HG03571 (cell line): ENCODE results near the gene TNPO2.

Experiments
- ATAC-seq: cut with Tn5 transposase; IDR thresholded peaks from one replicate; pipeline ENCODE4 v1.9.1; 2021; ENCODE audit not compliant: unreplicated experiment

The TNPO2 gene

DNA sequence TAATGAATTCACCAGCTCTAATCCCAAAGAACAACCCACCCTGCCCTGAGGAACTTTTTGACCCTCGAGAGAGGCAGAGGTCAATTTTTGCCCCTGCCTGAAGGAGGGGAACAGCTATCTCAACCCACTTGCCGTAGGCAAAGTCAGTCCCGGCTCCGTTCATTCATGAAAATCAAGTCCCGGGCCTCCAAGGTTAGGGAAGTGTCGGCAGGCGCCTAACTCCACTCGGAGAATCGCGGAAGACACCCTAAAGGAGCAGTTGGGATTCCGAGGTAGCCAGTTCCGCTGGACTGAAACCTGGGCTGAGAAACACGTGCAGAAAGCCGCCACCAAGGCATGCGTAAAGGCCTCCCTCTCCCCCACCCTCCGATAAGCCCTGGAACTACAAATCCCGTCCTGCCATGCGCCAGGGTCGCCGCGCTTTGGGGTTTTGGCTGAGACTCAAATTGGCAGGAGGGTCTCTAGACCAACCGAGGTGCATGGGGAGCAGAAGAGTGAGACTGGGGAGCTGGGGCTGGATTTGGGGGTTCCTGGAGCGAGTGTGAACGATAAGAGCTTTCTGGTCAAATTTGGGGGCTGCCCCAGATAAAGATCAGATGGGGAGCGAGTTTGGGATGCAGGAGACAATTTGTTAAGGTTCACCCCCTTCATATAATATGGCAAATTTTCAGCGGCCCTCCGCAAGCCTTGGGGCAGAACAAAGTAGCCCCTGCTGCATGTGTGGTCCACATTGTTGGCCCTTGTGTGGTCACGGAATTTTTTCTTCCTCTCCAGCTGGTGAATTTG lies at the start of gene TNPO2:
Gene TNPO2, minus strand, starts transcription at position 292 of the 786 bp plus-strand sequence. CDS start 2,955 bp downstream, outside the sequence.
- ATAC-seq: no peak

DNA sequence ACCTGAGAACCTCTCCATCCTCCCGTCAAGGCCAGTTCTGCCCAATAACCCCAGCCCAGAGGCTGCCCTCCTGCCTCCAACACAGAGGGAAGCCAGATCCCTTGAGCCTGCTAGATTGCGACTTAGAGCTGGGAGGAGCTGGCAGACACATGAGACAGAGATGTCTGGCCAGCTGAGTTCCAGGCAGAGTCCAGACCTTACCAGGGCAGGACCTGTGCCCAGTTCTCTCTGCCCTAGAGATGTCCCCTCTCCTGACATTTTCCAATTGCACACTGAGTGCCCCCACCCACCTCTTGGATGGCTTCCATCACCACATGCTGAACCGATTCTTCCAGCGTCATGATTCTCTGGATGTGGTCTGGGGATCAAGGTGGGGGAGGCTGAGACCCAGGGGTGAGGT lies 48.6 kb upstream of the TNPO2 start:
- no peak for ATAC-seq

DNA sequence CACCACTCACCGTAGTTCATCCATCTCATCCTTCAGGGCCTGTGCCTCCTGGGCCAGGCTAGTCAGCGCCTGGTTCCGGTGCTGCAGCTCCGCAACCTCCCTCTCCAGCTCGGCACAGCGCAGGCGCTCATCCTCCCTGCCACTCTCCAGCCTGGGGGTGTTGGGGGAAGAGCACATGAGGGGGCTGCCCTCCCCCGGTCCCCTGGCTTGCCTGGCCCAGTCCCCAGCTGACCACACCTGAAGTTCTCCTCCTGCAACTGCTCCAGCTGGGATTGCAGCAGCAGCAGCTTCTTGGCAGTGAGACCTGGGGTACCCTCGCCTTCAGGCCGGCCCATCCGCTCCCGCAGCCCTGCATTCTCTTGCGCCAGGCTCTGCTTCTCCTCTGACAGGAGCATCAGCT lies 47.2 kb upstream of the TNPO2 start:
- ATAC-seq: no peak

DNA sequence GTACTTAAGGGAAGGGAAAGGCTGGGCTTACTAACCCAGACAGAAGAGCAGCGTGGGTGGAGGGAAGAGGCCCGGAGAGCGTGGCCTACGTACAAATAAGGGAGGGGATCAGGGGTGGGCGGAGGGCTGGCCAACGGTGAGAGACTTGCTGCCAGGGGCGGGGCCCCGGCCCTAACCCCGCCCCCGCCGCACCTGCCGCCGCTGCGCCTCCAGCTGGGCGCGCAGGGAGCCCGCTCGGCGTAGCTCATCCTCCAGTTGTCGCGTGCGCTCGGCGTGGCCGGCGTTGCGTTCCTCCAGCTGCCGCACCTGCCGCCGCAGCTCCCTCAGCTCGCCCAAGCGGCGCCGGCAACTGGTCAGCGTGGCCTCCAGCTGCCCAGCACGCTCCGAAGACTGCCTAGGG lies 46.0 kb upstream of the TNPO2 start:
- no peak for ATAC-seq

DNA sequence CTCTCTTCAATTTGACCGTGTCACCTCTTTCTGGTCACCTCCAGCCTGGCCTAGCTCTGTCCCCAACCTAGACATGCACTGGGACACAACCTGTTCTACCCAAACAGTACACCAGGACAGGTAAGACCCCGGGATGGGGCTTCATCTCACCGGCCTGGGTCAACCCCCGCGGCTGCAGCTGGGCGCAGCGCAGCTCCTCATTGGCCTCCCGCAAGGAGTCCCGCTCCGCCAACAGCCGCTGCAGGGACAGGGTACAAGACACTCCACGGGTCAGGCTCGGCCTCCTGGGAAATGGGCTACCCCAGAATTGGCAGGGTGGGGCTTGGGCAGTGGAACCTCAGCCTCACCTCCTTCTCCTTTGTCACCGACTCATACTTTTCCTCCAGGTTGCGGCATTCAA lies 43.9 kb upstream of the TNPO2 start:
- ATAC-seq: no peak

DNA sequence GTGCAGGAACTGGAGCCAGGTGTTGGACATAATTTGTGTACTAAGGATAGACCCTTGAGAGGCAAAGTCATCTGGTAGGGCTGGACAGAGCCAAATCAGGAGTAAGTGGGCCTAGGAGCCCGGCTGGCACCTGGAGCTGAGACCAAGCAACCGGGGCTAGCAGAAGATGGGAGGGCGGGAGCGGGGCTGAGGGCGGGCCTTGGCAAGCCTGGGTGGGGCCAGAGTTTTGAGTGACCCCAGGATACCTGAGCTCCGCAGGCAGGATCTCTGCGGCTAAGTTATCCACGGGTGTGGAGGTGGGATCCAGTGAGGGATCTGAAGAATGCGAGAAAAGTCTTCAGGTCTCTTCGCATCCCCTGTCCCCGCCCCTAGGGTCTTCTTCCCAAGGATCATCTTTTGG lies 43.4 kb upstream of the TNPO2 start:
- no peak for ATAC-seq

DNA sequence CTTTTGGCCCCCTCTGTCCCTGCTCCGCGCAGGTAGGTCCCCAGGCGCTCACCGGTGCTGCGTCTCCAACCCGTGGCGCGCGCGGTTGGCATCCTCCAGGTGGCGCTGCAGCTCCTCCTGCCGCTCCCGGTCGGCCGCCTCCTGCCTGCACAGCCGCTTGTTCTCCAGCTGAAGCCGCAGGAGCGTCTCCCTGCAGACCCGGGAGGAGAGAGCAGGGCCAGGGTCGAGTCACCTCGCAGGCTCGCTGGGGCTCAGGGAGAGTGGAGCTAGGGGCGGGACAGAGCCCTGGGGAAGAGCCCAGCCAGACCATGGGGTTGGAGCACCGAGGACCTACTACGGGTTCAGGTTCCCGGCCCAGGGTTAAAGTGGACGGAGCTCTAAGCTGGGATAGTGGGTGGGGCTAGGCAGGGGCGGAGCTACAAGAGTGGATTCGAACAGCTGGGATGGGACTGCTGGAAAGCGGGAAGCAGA lies 42.4 kb upstream of the TNPO2 start:
- no peak for ATAC-seq

DNA sequence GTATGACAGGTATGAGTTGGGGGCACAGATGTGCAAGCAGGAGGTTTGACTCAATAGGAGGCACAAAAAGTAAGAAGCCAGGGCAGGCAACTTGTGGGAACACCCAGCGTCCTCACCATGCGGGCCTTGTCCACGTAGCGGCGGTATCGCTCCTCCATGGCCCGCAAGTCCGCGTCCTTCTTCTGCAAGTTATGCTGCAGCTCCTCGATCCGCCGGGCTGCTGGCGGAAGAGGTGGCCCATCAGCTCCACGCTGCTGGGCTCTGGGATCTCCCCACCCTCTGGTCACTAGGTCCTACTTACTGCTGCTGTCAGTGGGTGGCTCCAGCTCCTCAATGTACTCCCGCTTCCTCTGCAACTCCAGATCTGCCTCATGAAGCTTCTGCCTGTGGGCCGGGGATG lies 41.0 kb upstream of the TNPO2 start:
- no peak for ATAC-seq

DNA sequence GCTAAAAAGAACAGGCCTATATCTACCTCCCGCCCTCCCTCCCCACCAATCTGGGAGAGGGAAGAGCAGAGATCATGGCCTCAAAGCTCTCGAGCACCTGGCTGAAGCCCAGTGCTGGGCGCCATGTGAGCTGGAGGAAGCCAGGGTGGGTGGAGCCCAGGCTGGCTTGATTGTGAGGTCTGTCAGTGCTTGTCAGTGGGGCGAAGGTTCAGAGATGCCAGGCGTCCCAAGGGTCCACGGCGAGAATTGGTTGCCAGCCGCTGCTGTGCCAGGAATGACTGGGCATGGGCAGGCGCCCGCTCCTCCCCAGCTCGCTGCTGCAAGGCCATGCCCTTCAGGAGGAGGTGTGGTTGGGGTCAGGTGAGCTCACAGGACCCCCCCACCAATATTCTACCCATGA lies 39.4 kb upstream of the TNPO2 start:
- no peak for ATAC-seq

DNA sequence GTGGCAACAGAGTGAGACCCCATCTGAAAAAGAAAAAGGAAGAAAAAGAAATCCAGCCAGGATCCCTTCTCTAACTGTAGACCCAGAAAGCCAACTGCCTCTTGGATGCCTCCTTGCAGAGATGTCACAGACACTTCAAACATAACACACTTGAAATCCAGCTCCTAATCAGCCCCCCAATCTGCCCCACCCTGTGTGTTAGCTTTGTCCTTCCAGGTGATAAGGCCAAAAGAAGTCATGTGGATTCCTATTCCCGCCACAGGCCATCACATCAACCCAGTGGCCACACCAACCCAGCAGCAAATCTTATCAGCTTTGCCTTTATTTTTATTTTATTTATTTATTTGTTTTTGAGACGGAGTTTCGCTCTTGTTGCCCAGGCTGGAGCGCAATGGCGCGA lies 36.0 kb upstream of the TNPO2 start:
- no peak for ATAC-seq

DNA sequence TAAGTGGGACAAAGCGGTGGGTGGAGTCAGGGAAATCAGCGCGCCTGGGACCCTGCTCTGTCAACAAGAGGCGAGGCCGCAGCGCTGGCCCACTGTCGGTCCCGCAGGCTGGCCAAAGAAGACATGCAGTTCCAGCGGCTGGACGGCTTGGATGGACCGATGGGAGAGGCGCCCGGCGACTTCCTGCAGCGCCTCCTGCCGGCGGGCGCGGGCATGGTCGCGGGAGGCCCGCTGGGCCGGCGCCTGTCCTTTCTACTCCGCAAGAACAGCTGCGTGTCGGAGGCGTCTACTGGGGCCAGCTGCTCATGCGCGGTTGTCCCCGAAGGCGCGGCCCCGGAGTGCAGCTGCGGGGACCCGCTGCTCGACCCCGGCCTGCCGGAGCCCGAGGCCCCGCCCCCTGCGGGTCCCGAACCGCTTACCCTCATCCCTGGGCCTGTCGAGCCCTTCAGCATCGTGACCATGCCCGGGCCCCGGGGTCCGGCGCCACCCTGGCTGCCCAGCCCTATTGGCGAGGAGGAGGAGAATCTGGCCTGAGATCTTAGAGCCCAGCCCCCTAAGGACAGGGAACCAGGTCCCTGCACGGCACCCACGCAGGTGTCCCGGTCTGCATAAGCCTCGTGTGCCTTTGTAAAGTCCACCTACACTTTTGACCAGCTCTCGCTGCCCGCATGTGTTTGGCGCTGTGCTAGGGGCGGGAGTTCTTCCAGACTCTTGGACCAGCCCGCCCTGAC lies 34.0 kb upstream of the TNPO2 start:
- ATAC-seq: no peak

DNA sequence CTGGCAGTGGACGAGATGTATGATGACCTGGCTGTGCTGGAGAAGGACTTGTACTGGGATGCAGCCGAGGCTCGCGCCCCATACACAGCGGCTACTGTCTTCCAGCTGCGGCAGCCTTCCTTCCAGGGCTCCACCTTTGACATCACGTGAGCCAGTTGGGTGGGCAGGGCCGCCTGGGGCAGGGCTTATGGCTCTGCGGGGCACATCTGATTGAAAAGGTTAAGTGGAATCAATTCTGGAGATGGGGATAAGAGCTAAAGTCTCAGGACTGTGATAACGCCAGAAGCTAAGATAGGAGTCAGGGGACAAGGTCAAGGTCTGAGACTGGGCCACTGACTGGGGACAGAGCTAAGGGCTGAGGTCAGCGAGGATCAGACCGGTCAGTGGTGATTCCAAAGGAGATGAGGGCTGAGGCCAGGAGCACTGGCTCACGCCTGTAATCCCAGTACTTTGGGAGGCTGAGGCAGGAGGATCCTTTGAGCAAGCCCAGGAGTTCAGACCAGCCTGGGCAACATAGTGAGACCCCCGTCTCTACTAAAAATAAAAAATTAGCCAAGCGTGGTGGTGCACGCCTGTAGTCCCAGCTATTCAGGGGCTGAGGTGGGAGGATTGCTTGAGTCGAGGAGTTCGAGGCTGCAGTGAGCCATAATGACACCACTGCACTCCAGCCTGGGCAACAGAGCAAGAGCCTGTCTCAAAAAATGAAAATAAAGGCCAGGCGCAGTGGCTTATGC lies 32.6 kb upstream of the TNPO2 start:
- ATAC-seq: no peak

DNA sequence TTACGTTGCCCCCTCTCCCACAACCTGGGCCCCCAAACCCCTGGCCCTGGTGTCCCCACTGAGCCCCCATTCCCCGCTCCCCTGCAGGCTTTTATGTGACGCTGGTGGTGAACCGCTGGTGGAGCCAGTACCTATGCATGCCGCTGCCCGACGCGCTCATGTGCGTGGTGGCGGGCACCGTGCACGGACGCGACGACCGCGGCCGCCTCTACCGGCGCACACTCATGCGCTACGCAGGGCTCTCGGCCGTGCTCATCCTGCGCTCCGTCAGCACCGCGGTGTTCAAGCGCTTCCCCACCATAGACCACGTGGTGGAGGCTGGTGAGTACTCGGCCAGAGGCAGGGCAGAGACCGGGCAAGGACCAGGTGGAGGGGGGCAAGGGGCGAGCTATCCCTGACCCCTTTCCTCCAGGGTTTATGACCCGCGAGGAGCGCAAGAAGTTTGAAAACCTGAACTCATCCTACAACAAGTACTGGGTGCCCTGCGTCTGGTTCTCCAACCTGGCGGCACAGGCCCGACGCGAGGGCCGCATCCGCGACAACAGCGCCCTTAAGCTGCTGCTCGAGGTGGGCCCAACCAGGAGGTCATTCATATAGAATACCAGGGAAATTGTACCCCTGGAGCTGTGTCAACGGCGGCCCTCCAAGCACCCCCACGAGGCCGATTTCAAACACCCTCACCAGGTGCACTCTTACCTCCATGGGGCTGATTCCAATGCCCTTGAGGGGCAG lies 30.9 kb upstream of the TNPO2 start:
- no peak for ATAC-seq

DNA sequence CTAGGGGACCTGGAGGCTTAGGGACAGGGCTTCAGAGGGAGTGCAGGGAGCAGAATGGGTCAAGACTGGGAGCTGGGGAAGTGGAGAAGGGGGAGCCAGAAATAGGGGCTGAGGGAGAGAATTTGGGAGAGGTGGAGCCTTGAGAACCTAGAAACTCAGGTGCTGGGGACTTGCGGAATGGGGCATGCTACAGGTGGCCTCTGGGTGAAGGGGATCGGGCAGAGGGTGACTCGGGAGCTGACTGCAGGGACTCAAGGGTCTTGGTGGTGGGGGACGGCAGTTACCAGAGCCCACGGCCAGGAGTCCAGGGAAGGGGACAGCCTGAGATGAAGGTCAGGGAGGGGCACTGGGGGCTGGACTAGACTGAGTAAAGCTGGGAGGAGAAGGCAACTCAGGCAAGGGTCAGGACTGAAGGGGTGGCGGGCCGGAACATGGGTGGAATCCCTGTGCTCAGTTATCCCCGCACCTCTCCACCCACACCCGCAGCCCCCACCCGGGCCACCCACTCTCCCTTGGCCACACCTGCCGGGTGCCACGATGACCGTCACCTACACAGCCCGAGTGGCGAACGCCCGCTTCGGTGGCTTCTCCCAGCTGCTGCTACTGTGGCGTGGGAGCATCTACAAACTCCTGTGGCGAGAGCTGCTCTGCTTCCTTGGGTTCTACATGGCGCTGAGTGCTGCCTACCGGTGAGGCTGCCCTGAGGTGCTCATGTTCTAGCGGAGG lies 28.5 kb upstream of the TNPO2 start:
- no peak for ATAC-seq

DNA sequence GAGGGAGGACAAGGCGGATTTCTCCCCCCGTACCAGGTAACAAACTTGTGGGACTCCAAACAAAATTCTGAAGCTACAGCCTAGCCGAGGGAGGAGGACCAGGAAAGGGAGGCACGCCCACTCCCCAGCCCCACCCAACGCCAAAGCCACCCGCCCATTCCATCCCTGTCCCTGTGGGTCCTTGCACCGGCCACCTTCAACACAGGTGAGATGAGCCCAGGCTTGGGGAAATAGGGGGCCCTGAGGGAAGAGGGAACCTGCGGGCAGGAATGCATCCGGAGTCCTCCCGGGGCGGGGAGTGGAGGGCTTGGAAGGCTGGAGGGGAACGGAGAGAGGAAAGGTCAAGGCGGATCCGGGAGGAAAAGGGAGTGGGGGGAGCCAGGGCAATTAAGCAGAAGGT lies 27.9 kb upstream of the TNPO2 start, which contains the start of gene BEST2:
Gene BEST2, plus strand, starts transcription at position 157 of the 400 bp plus-strand sequence. CDS start 802 bp downstream, outside the sequence.
- ATAC-seq: no peak

DNA sequence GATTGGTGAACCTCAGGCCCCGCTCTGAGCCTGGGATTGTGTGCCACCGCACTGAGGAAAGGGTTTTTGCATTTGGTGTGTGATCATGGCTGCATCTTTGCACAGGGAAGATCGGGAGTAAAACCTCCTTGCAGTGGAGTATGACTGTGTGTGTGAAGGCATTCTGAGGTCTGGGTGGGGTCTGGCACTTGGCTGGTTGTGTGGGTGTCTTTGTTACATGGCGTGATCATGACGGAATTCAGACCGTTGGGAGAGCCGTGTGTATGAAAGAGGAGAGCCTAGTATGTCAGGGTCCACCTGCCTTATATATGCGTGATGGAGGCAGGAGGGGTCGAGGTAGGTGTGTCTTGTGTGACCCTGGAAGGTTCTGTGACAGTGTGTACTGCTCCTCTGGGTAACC lies 27.1 kb upstream of the TNPO2 start:
- no peak for ATAC-seq

DNA sequence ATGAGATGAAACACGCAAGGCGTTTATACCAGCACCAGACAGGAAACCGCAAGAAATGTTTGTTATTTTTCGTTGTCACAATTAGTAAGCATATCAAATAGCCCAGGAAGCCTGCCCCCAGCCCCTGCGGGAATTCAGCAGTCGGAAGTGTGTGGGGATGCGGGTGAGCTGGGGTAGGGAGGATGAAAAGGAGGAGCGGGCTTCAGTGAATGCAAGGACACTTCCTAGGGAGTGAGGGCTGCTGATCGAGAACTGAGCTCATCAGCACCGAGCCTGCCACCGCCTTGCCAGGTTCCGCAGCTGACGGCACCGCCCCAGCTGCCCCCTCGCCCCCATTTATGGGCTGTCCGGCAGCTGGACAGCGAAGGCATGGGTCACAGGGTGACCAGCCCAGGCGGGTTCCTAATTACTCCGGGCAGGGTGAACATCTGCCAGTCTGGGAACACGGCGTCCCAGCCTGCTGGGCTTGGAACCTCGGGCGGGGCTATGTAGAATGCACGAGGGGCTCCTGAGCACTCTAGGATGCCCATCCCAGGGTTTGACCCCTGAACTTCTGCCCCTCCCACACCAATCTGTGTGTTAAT lies 26.3 kb upstream of the TNPO2 start:
- ATAC-seq: no peak

DNA sequence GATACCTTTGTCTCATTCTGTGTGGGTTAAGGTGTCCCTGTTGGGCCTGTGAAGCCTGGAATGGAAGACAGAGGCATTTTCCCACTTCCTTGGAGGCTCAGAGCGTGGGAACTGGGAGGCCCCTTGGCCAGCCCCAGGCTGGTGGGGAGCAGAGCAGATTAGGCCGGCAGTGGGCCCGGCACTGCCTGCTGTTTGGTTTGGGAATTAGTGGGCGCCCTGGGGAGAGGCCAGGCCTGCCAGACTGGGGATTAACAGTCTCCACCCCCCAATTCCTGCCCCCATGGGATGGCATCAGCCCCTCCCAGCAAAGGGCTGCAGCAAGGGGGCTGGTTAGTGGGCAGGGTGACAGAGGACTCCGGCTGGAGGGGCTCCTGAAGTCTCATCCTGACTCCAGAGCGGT lies 24.8 kb upstream of the TNPO2 start:
- no peak for ATAC-seq

DNA sequence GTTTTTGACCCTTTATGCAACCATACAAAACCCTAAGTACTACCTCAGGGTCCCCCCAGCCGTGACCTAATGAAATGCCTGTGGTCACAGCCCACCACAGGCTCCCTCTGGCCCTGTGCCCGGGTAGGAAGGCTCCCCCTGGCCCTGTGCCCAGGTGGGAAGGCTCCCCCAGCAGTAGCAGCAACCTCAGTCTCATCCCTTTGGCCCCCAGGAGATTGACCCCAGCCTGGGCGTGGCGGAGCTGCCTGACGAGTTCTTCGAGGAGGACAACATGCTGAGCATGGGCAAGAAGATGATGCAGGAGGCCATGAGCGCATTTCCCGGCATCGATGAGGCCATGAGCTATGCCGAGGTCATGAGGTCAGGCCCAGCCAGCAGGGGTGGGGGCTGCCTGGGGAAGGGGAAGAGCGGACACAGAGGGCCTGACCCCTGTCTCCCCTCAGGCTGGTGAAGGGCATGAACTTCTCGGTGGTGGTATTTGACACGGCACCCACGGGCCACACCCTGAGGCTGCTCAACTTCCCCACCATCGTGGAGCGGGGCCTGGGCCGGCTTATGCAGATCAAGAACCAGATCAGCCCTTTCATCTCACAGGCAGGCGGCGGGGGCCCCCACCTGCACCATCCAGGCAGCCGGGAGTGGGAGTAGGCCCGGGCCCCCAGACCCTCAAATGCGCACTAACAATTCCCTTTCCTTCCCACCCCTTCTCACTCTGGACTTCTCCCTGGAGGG lies 21.6 kb upstream of the TNPO2 start:
- ATAC-seq: no peak
